OCI-LY7 (cell line): Measurements from ENCODE around the gene CSRP3. TPM values are rescaled to one million over a fixed set of nuclear protein-coding genes. Genes with fewer than 3 reads are reported as not detected.

Experiments used
- BruUV-seq: library from RNA; stranded (reverse); fragments of 400-500 nt; replicated peaks from 2 replicates; lab custom pipeline; 2021; lab: Mats Ljungman, UMichigan
- CTCF ChIA-PET: fragments of 300-600 bp; sonication (Branson Sonifier 250); formaldehyde crosslinking; loops from one replicate; lab custom pipeline; 2022; ENCODE audit warnings: antibody characterized with exemption; ENCODE audit not compliant: unreplicated experiment; lab: Charles Lee
- POLR2A ChIA-PET: fragments of 300-600 bp; sonication (Branson Sonifier 250); formaldehyde crosslinking; loops from one replicate; lab custom pipeline; 2022; ENCODE audit warnings: antibody characterized with exemption; lab: Charles Lee
- DNase-seq: peaks from one replicate; pipeline ENCODE4 v3.0.0-alpha.2; 2015; ENCODE audit warnings: low spot score
- H2AFZ ChIP-seq: fragments of 200-600 bp; sonication (generic), shearing (Covaris generic); 2 replicates; pipeline ENCODE4 v1.6.1; 2014; ENCODE audit warnings: mild to moderate bottlenecking, antibody characterized with exemption, low read length, moderate library complexity
- H3K27ac ChIP-seq: fragments of 200-600 bp; sonication (generic); 2 replicates; pipeline ENCODE4 v1.5.1; 2014; ENCODE audit warnings: mixed run types, low read depth, mild to moderate bottlenecking, moderate library complexity, low read length, inconsistent platforms; ENCODE audit not compliant: poor library complexity, severe bottlenecking
- H3K36me3 ChIP-seq: fragments of 200-600 bp; sonication (generic); 2 replicates; pipeline ENCODE4 v1.6.1; 2014; ENCODE audit warnings: mild to moderate bottlenecking, antibody characterized with exemption, low read length, moderate library complexity, mixed read lengths; ENCODE audit not compliant: insufficient read depth
- H3K4me1 ChIP-seq: fragments of 200-600 bp; sonication (generic); 2 replicates; pipeline ENCODE4 v1.5.1; 2014; ENCODE audit warnings: mild to moderate bottlenecking, low read length; ENCODE audit not compliant: insufficient read depth, poor library complexity, severe bottlenecking
- H3K4me2 ChIP-seq: fragments of 200-600 bp; sonication (generic); 2 replicates; pipeline ENCODE4 v1.6.1; 2014; ENCODE audit warnings: mild to moderate bottlenecking, low read length
- H3K4me3 ChIP-seq: fragments of 200-600 bp; sonication (generic); 2 replicates; pipeline ENCODE4 v1.5.1; 2014; ENCODE audit warnings: mild to moderate bottlenecking, low read depth, low read length; ENCODE audit not compliant: poor library complexity, severe bottlenecking
- H3K79me2 ChIP-seq: fragments of 200-600 bp; sonication (generic); 2 replicates; pipeline ENCODE4 v1.6.1; 2016; ENCODE audit warnings: low read depth, mild to moderate bottlenecking, low read length, moderate library complexity, mixed read lengths; ENCODE audit not compliant: insufficient read depth
- H3K9me2 ChIP-seq: fragments of 200-600 bp; sonication (generic); 2 replicates; pipeline ENCODE4 v1.6.1; 2016; ENCODE audit warnings: mild to moderate bottlenecking, low read length, mixed read lengths; ENCODE audit not compliant: insufficient read depth
- H3K9me3 ChIP-seq: fragments of 200-600 bp; sonication (generic); 2 replicates; pipeline ENCODE4 v1.6.1; 2014; ENCODE audit warnings: mild to moderate bottlenecking, mixed run types, low read length, mixed read lengths
- H4K20me1 ChIP-seq: fragments of 200-600 bp; sonication (generic); 2 replicates; pipeline ENCODE4 v1.6.1; 2014; ENCODE audit warnings: mild to moderate bottlenecking, antibody characterized with exemption, low read length, moderate library complexity, mixed read lengths; ENCODE audit not compliant: insufficient read depth
- CTCF ChIP-seq: fragments of 200-600 bp; sonication (generic); conservative IDR thresholded peaks from 2 replicates; pipeline ENCODE4 v1.5.1; 2014; ENCODE audit warnings: mild to moderate bottlenecking, antibody characterized with exemption, low read length, moderate library complexity, mixed read lengths
- EZH2phosphoT487 ChIP-seq: fragments of 200-600 bp; sonication (generic); IDR thresholded peaks from 2 replicates; pipeline ENCODE4 v1.6.1; 2018; ENCODE audit warnings: low read depth, borderline replicate concordance, mild to moderate bottlenecking, mixed run types, antibody characterized with exemption, low read length, moderate library complexity, mixed read lengths
- intact Hi-C: fragments of 100-400 bp; cut with micrococcal nuclease; formaldehyde crosslinking; loops from one replicate; pipeline ENCODE4 v1.10.0; 2022; ENCODE audit not compliant: unreplicated experiment
- total RNA-seq, 2 experiments: library from RNA; depleted of rRNA in 1 of 2; stranded (reverse); fragments of >200 nt in 1 of 2; shearing (Covaris generic) in 1 of 2; gene quantifications; 2 replicates each; pipeline ENCODE4 v1.2.3, GENCODE V29; 2014 to 2022

The CSRP3 gene
- total RNA-seq, 2 experiments from 2014 or later = not detected

- no peaks in the 10 kb centered on the region for H3K36me3 ChIP-seq
- no peak overlapping the region for H2AFZ ChIP-seq
- TF ChIP-seq CTCF (no peak), EZH2phosphoT487 (no peak)
- H3K27ac ChIP-seq = no peak overlapping the region
- no peaks in the 10 kb centered on the region for H3K9me3 ChIP-seq
- intact Hi-C loops = no loop called here
- POLR2A ChIA-PET = no interaction called here
- no peaks in the 10 kb centered on the region for H3K9me2 ChIP-seq
- DNase-seq = no peak
- H3K4me2 ChIP-seq = no peak overlapping the region
- no peaks in the 10 kb centered on the region for H3K4me1 ChIP-seq
- H3K79me2 ChIP-seq = no peaks in the 10 kb centered on the region
- no peak overlapping the region for H3K4me3 ChIP-seq
- no TSS peak for BruUV-seq
- H4K20me1 ChIP-seq = no peaks in the 10 kb centered on the region
- CTCF ChIA-PET = no interaction called here
These were observed 7.3 kb upstream of the CSRP3 start for GRCh38 chr11:19208959-19209546.

GRCh38 chr11:19208181-19208580 is 6.4 kb upstream of the CSRP3 start:
- no peaks in the 10 kb centered on the region for H3K4me1 ChIP-seq
- no peaks in the 10 kb centered on the region for H3K9me3 ChIP-seq
- no peaks in the 10 kb centered on the region for H3K79me2 ChIP-seq
- intact Hi-C loops = no loop called here
- BruUV-seq = no TSS peak
- no peak overlapping the region for H3K4me2 ChIP-seq
- no peak for TF ChIP-seq CTCF
- TF ChIP-seq EZH2phosphoT487 = no peak
- no peaks in the 10 kb centered on the region for H3K36me3 ChIP-seq
- no peak overlapping the region for H2AFZ ChIP-seq
- DNase-seq = no peak
- ChIA-PET CTCF (no interaction called here), POLR2A (no interaction called here)
- H3K27ac ChIP-seq = no peak overlapping the region
- no peak overlapping the region for H3K4me3 ChIP-seq
- H3K9me2 ChIP-seq = no peaks in the 10 kb centered on the region
- no peaks in the 10 kb centered on the region for H4K20me1 ChIP-seq

- Histone ChIP-seq H3K9me2 (no peaks in the 10 kb centered on the region), H2AFZ (no peak overlapping the region), H3K9me3 (no peaks in the 10 kb centered on the region), H3K4me2 (no peak overlapping the region), H4K20me1 (no peaks in the 10 kb centered on the region), H3K36me3 (no peaks in the 10 kb centered on the region), H3K4me1 (no peaks in the 10 kb centered on the region), H3K27ac (no peak overlapping the region), H3K4me3 (no peak overlapping the region), H3K79me2 (no peaks in the 10 kb centered on the region)
- no TSS peak for BruUV-seq
- ChIA-PET CTCF (no interaction called here), POLR2A (no interaction called here)
- no peak for DNase-seq
- no peak for TF ChIP-seq CTCF
- intact Hi-C loops = no loop called here
These were observed 3.1 kb upstream of the CSRP3 start for GRCh38 chr11:19204836-19205235.
